K562 (cell line): ENCODE measurements around the gene COPS6. TPM values are rescaled to one million over a fixed set of nuclear protein-coding genes. Genes with fewer than 3 reads are reported as not detected.

Experiments used
- EWSR1 ChIP-seq: fragments of 450-650 bp; IDR thresholded peaks from 2 replicates; pipeline ENCODE4 v1.6.1; 2018; ENCODE audit warnings: borderline replicate concordance, mild to moderate bottlenecking, low read depth, moderate library complexity; ENCODE audit not compliant: partially characterized antibody
- FOXJ3 ChIP-seq: sonication (generic); formaldehyde crosslinking; IDR thresholded peaks from 2 replicates; pipeline ENCODE4 v1.4.0; 2020; ENCODE audit warnings: mild to moderate bottlenecking, missing genetic modification reagents
- RERE ChIP-seq: sonication (generic); formaldehyde crosslinking; IDR thresholded peaks from 2 replicates; pipeline ENCODE4 v1.8.0; 2023; ENCODE audit warnings: missing genetic modification reagents, mild to moderate bottlenecking, borderline replicate concordance
- REST ChIP-seq, 2 experiments: fragments of 450-650 bp; formaldehyde crosslinking in 1 of 2; IDR thresholded peaks; 2 replicates each; pipeline versions ENCODE4 v1.4.0 to v1.6.1; 2014 to 2020; ENCODE audit warnings: mild to moderate bottlenecking in 2 of 2, borderline replicate concordance in 1 of 2, low read depth in 1 of 2
- polyA plus RNA-seq, 8 experiments: library from polyadenylated mRNA; depleted of rRNA in 4 of 8; stranded (reverse) in 5 of 8; unstranded in 3 of 8; fragments of >200 nt; fragmentation: Nextera tagmentation in 2 of 8; fragmentation: Illumina TruSeq in 1 of 8; extraction: Ambion mirVana in 2 of 8; extraction: Trizol in 1 of 8; gene quantifications; 2 replicates each; pipeline versions ENCODE4 v1.2.1 to v1.2.3, GENCODE V29; 2011 to 2014; ENCODE audit warnings: inconsistent platforms in 1 of 8, missing spikeins in 1 of 8
- total RNA-seq, 7 experiments: library from RNA; depleted of rRNA in 6 of 7; stranded (reverse); fragments of >200 nt in 6 of 7; fragmentation: Illumina TruSeq in 2 of 7; extraction: Trizol in 2 of 7; gene quantifications; 2 replicates each; pipeline versions ENCODE4 v1.2.1 to v1.2.3, GENCODE V29; 2011 to 2021; ENCODE audit warnings: low replicate concordance in 1 of 7
- TF ChIP-seq, protein P1 (sequence below): sonication (generic); IDR thresholded peaks from 2 replicates; pipeline ENCODE4 v1.6.1; 2016
- TF ChIP-seq, protein P2 (sequence below): fragments of 450-650 bp; IDR thresholded peaks from 2 replicates; pipeline ENCODE4 v1.6.1; 2018; ENCODE audit not compliant: partially characterized antibody

COPS6 gene
- total and polyA plus RNA-seq, 9 of the 15 experiments (the other 6 are each of a cell fraction or from before 2014, with no cell fraction given), result 63.0 to 331 (median 168) TPM

DNA sequence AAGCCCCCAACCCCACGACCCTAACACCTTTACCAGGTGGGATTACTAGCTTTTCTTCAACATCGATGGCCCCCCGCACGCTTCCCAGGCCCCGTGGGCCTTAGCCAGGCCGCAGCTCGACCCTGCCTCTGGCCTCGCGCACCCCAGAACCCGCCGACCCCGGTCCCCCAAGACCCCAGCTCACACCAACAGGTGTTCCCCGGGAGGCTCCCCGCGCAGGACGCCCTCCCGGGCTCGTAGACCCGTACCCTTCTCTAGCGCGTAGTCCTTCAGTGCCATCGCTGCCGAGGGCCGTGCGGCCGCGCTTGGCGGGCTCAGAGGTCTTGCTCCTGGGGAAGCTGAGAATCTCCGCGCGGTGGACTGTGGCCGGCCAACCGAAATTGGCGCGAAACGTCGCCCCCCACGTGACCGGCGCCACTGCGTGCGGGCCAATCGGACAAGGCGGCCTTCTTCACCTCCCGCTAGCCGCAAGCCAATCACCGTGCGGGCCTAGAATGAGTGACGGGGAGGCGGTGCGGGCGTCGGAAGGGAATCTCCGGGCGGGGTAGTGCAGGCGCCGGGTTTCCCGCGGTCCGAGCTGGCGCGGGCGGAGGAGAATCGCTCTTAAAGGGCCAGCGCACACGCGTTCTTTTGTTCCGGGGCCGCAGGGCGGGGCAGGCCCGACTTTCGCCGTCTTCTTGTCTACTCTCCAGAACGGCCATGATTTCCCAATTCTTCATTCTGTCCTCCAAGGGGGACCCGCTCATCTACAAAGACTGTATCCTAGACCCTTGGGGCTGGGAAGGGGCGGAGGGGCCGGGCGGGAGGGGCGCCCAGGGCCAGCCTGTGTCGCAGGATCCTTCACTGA, 12.5 kb downstream of the COPS6 start, which contains the start of the genes AP4M1 and MCM7 (continued):
- TF ChIP-seq EWSR1 (no peak), REST (IDR thresholded peaks at IDR 0.05; ENCODE audit: borderline replicate concordance) (peak; percentile 94), REST (CRISPR knock-in tag; IDR thresholded peaks at IDR 0.05; ENCODE audit: low read depth) (no peak), RERE (CRISPR knock-in tag) (no peak), FOXJ3 (CRISPR knock-in tag) (no peak)
- TF ChIP-seq, protein P1, sequence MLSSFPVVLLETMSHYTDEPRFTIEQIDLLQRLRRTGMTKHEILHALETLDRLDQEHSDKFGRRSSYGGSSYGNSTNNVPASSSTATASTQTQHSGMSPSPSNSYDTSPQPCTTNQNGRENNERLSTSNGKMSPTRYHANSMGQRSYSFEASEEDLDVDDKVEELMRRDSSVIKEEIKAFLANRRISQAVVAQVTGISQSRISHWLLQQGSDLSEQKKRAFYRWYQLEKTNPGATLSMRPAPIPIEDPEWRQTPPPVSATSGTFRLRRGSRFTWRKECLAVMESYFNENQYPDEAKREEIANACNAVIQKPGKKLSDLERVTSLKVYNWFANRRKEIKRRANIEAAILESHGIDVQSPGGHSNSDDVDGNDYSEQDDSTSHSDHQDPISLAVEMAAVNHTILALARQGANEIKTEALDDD, result no peak
- TF ChIP-seq, protein P2, sequence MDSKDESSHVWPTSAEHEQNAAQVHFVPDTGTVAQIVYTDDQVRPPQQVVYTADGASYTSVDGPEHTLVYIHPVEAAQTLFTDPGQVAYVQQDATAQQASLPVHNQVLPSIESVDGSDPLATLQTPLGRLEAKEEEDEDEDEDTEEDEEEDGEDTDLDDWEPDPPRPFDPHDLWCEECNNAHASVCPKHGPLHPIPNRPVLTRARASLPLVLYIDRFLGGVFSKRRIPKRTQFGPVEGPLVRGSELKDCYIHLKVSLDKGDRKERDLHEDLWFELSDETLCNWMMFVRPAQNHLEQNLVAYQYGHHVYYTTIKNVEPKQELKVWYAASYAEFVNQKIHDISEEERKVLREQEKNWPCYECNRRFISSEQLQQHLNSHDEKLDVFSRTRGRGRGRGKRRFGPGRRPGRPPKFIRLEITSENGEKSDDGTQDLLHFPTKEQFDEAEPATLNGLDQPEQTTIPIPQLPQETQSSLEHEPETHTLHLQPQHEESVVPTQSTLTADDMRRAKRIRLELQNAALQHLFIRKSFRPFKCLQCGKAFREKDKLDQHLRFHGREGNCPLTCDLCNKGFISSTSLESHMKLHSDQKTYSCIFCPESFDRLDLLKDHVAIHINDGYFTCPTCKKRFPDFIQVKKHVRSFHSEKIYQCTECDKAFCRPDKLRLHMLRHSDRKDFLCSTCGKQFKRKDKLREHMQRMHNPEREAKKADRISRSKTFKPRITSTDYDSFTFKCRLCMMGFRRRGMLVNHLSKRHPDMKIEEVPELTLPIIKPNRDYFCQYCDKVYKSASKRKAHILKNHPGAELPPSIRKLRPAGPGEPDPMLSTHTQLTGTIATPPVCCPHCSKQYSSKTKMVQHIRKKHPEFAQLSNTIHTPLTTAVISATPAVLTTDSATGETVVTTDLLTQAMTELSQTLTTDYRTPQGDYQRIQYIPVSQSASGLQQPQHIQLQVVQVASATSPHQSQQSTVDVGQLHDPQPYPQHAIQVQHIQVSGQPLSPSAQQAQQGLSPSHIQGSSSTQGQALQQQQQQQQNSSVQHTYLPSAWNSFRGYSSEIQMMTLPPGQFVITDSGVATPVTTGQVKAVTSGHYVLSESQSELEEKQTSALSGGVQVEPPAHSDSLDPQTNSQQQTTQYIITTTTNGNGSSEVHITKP, result no peak
